Nephron (organoid): Measurements from ENCODE around the gene C9orf43.

Source experiments
- H3K27ac Mint-ChIP-seq, 3 experiments: 2 replicates each; pipeline ENCODE4 v1.8.0; 2020; ENCODE audit warnings: mixed read lengths in 3 of 3, mild to moderate bottlenecking in 2 of 3, moderate library complexity in 1 of 3
- H3K27me3 Mint-ChIP-seq: 2 replicates; pipeline ENCODE4 v1.8.0; 2021; ENCODE audit warnings: low read depth, mild to moderate bottlenecking, moderate library complexity, mixed read lengths
- H3K36me3 Mint-ChIP-seq: 2 replicates; pipeline ENCODE4 v1.8.0; 2020; ENCODE audit warnings: low read depth, mixed read lengths
- H3K4me1 Mint-ChIP-seq: 2 replicates; pipeline ENCODE4 v1.8.0; 2020; ENCODE audit warnings: mixed read lengths
- H3K4me3 Mint-ChIP-seq, 3 experiments: 2 replicates each; pipeline ENCODE4 v1.8.0; 2020; ENCODE audit warnings: mild to moderate bottlenecking in 3 of 3, mixed read lengths in 3 of 3, moderate library complexity in 2 of 3
- H3K9me3 Mint-ChIP-seq: 2 replicates; pipeline ENCODE4 v1.8.0; 2020; ENCODE audit warnings: mixed read lengths
- CTCF ChIP-seq, 3 experiments: fragments of 200-600 bp; sonication (generic); IDR thresholded peaks; one replicate each; pipeline ENCODE4 v1.5.0; 2021; ENCODE audit warnings: antibody characterized with exemption in 3 of 3; ENCODE audit not compliant: unreplicated experiment in 3 of 3

Gene C9orf43

GRCh38 chr9:113461285-113461684 lies 50.7 kb downstream of the C9orf43 start:
- TF ChIP-seq CTCF (IDR thresholded peaks at IDR 0.05; ENCODE audit: unreplicated experiment in 3 of 3): no peak
- no peaks in the 10 kb centered on the region for H3K9me3 Mint-ChIP-seq
- peaks cover 32% of the 10 kb centered on the region for H3K27me3 Mint-ChIP-seq
- H3K27ac Mint-ChIP-seq: no peak overlapping the region
- no peaks in the 10 kb centered on the region for H3K36me3 Mint-ChIP-seq
- H3K4me3 Mint-ChIP-seq: no peak overlapping the region
- H3K4me1 Mint-ChIP-seq: peaks cover 29% of the 10 kb centered on the region

- TF ChIP-seq CTCF (IDR thresholded peaks at IDR 0.05; ENCODE audit: unreplicated experiment in 3 of 3): no peak
- Mint-ChIP-seq H3K4me3 (no peak overlapping the region), H3K27ac (no peak overlapping the region), H3K27me3 (peaks cover 32% of the 10 kb centered on the region), H3K36me3 (no peaks in the 10 kb centered on the region), H3K9me3 (no peaks in the 10 kb centered on the region), H3K4me1 (peaks cover 26% of the 10 kb centered on the region)
Measured at GRCh38 chr9:113461943-113462342, 51.4 kb downstream of the C9orf43 start.

- Mint-ChIP-seq H3K4me3 (peak overlapping the region in 1 of 3 experiments; percentile 15), H3K36me3 (no peaks in the 10 kb centered on the region), H3K4me1 (peaks cover 21% of the 10 kb centered on the region), H3K27me3 (peaks cover 32% of the 10 kb centered on the region), H3K9me3 (no peaks in the 10 kb centered on the region), H3K27ac (no peak overlapping the region)
- TF ChIP-seq CTCF (IDR thresholded peaks at IDR 0.05; ENCODE audit: unreplicated experiment in 3 of 3): no peak
Measured at GRCh38 chr9:113462781-113463286, 52.3 kb downstream of the C9orf43 start.

GRCh38 chr9:113463418-113464285 lies 53.1 kb downstream of the C9orf43 start, which contains the start of gene RGS3:
TSS of gene RGS3 (plus strand) at chr9:113463727. CDS start at chr9:113463803, 76 bp downstream.
- no peak for TF ChIP-seq CTCF (IDR thresholded peaks at IDR 0.05; ENCODE audit: unreplicated experiment in 3 of 3)
- Mint-ChIP-seq H3K4me1 (peaks cover 23% of the 10 kb centered on the region), H3K4me3 (peak within 1 kb of the TSS; percentile 72 to 83 (median 80)), H3K27ac (peak within 1 kb of the TSS; percentile 78 to 94 (median 86)), H3K36me3 (no peaks in the 10 kb centered on the region), H3K27me3 (peaks cover 32% of the 10 kb centered on the region), H3K9me3 (no peaks in the 10 kb centered on the region)

GRCh38 chr9:113464286-113464660 lies 53.7 kb downstream of the C9orf43 start:
- no peak for TF ChIP-seq CTCF (IDR thresholded peaks at IDR 0.05; ENCODE audit: unreplicated experiment in 3 of 3)
- H3K9me3 Mint-ChIP-seq: no peaks in the 10 kb centered on the region
- H3K4me1 Mint-ChIP-seq: peaks cover 29% of the 10 kb centered on the region
- H3K36me3 Mint-ChIP-seq: no peaks in the 10 kb centered on the region
- H3K27ac Mint-ChIP-seq: peak overlapping the region; percentile 78 to 94 (median 86)
- H3K27me3 Mint-ChIP-seq: peaks cover 32% of the 10 kb centered on the region
- H3K4me3 Mint-ChIP-seq: peak overlapping the region; percentile 72 to 83 (median 80)
